NT2/D1 (cell line): ENCODE measurements around the gene MRFAP1.

Source experiments
- SUZ12 ChIP-seq: IDR thresholded peaks from 2 replicates; pipeline ENCODE4 v1.6.1; 2011; ENCODE audit not compliant: insufficient read length, insufficient read depth; ENCODE audit errors: extremely low read depth
- YY1 ChIP-seq: IDR thresholded peaks from 2 replicates; pipeline ENCODE4 v1.6.1; 2011; ENCODE audit not compliant: insufficient read length, insufficient read depth

- no peak for TF ChIP-seq YY1
- no peak for TF ChIP-seq SUZ12
Measured at GRCh38 chr4:6655924-6656323, 15.4 kb downstream of the MRFAP1 start.
